Left ventricle myocardium inferior (tissue), 1 donor: ENCODE measurements around the gene CSTPP1. TPM values are rescaled to one million over a fixed set of nuclear protein-coding genes. Genes with fewer than 3 reads are reported as not detected.

Experiments
- DNase-seq: peaks from one replicate; pipeline ENCODE4 v3.0.0-alpha.2; 2020
- H3K27ac ChIP-seq: fragments of 200-600 bp; replicated peaks from 2 replicates; pipeline ENCODE4 v1.8.0; 2021
- H3K27me3 ChIP-seq: fragments of 200-600 bp; 2 replicates; pipeline ENCODE4 v1.8.0; 2021; ENCODE audit warnings: low read depth
- H3K36me3 ChIP-seq: fragments of 200-600 bp; 2 replicates; pipeline ENCODE4 v1.8.0; 2021
- H3K4me1 ChIP-seq: fragments of 200-600 bp; 2 replicates; pipeline ENCODE4 v1.8.0; 2021
- H3K4me3 ChIP-seq: fragments of 200-600 bp; 2 replicates; pipeline ENCODE4 v1.8.0; 2021; ENCODE audit warnings: mild to moderate bottlenecking, moderate library complexity
- H3K9me3 ChIP-seq: fragments of 200-600 bp; replicated peaks from 2 replicates; pipeline ENCODE4 v1.8.0; 2021
- CTCF ChIP-seq: fragments of 200-600 bp; IDR thresholded peaks from 2 replicates; pipeline ENCODE4 v1.8.0; 2021; ENCODE audit warnings: antibody characterized with exemption, mild to moderate bottlenecking, borderline replicate concordance
- intact Hi-C: fragments of 100-400 bp; cut with micrococcal nuclease; formaldehyde crosslinking; loops from one replicate; pipeline ENCODE4 v1.11.0; 2022
- long read RNA-seq: library from polyadenylated mRNA; unstranded; transcript quantifications from one replicate; pipeline ENCODE4 v2.0.0, GENCODE V29; 2021
- total RNA-seq: library from RNA; stranded (reverse); fragmentation: NEBNext Ultra II Directional; extraction: Animal tissue kit (Norgen Biotek cat#: 25700); gene quantifications from one replicate; pipeline ENCODE4 v1.2.1, GENCODE V29; 2021
- donor health status: DM: no; HTN: yes; CAD: no; lungs with severe emphysema.

The CSTPP1 gene, protein sequence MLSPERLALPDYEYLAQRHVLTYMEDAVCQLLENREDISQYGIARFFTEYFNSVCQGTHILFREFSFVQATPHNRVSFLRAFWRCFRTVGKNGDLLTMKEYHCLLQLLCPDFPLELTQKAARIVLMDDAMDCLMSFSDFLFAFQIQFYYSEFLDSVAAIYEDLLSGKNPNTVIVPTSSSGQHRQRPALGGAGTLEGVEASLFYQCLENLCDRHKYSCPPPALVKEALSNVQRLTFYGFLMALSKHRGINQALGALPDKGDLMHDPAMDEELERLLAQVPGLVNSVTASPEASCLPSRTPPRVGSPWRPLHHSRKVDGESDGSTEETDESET
- total RNA-seq = 12.9 TPM
- long read RNA-seq, transcript C11orf49-201 (9 exons, 1,645 nt) = major isoform, 20 of 28 reads
- long read RNA-seq, partial matches to known transcripts = 1 of 28 reads
- long read RNA-seq, other reads (novel, unspliced or antisense) = 1 of 28 reads

DNA sequence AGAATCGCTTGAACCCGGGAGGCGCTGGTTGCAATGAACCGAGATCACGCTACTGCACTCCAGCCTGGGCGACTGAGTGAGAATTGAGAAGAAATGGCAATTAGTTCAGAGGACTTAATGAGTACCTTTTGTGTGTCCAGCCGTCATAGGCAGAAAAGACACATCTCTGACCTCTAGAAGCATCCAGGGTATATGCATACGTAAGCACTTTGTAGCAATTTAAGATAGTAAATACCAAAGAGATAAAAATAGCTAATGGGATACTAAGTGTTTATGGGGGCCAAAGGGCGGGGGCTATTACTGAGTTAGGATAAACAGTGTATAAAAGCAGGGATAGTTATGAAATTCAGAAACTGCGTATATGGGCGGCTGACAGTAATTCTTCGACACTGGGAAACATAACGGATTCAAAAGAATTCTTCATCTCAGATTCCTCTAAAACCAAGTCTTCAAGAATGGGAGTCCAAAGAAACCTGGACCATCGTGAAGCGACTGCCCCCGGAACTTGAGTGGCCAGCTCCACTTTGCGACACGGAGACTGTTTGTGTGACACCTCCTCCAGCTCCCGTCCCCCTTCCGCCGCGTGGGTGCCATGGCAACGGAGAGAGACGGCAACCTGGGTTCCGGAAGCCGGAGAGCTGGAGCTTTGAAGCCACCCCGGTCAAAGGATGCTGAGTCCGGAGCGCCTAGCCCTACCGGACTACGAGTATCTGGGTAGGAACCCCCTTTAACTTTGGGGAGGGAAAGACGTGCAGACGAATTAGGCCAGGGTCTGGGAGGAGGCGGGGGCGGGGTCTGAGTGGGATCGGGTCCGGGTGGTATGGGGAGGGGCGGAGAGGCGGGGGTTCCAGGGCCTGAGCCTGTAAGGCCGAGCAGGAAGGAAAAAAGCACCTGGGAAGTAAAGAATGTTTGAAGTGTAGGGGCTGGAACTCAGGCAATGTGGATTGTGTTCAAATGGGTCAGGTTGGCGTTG lies at the start of gene CSTPP1:
TSS of gene CSTPP1 (plus strand) at position 624 of the 973 bp plus-strand sequence. CDS start at position 669, 45 bp downstream.
- Histone ChIP-seq H3K9me3 (no peaks in the 10 kb centered on the region), H3K4me3 (peak within 1 kb of the TSS; percentile 75), H3K4me1 (peaks cover 17% of the 10 kb centered on the region), H3K27me3 (peaks cover 4% of the 10 kb centered on the region), H3K36me3 (peaks cover 4% of the 10 kb centered on the region), H3K27ac (peak within 1 kb of the TSS; percentile 45)
- no peak for TF ChIP-seq CTCF
- peak; percentile 91 for DNase-seq
- intact Hi-C loops = no loop called here

DNA sequence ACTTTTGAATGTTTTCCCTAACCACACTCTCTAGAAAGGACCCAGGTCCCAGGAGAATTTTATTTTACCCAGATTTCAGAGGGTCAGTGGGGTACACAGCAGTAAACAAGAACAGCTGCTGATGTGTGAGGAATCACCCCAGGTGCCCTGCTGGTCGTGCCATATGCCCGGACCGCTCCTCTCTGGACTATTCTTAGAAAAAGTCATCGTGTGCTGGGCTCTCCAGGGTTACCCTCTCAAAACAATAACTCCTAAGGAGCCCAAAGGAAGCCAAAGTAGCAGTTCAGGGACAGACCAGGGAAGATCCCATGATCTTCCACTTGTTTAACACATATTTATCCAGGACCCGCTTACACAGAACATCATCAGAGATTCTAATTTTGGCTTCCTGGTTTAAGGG lies 47.9 kb upstream of the CSTPP1 start:
- Histone ChIP-seq H3K4me1 (no peaks in the 10 kb centered on the region), H3K9me3 (no peaks in the 10 kb centered on the region), H3K27me3 (no peaks in the 10 kb centered on the region), H3K36me3 (peaks cover 38% of the 10 kb centered on the region), H3K4me3 (no peak overlapping the region), H3K27ac (no peak overlapping the region)
- DNase-seq = no peak
- intact Hi-C loops = loop anchor here (2.0 kb wide), 1 partner anchor 264 kb away; no protein-coding TSS in a partner anchor
- no peak for TF ChIP-seq CTCF

GRCh38 chr11:46889251-46889650 lies 47.3 kb upstream of the CSTPP1 start:
- DNase-seq = no peak
- Histone ChIP-seq H3K36me3 (peaks cover 33% of the 10 kb centered on the region), H3K27me3 (no peaks in the 10 kb centered on the region), H3K4me3 (no peak overlapping the region), H3K9me3 (no peaks in the 10 kb centered on the region), H3K4me1 (no peaks in the 10 kb centered on the region), H3K27ac (no peak overlapping the region)
- TF ChIP-seq CTCF = no peak
- intact Hi-C loops = loop anchor here (2.0 kb wide), 1 partner anchor 264 kb away; no protein-coding TSS in a partner anchor

DNA sequence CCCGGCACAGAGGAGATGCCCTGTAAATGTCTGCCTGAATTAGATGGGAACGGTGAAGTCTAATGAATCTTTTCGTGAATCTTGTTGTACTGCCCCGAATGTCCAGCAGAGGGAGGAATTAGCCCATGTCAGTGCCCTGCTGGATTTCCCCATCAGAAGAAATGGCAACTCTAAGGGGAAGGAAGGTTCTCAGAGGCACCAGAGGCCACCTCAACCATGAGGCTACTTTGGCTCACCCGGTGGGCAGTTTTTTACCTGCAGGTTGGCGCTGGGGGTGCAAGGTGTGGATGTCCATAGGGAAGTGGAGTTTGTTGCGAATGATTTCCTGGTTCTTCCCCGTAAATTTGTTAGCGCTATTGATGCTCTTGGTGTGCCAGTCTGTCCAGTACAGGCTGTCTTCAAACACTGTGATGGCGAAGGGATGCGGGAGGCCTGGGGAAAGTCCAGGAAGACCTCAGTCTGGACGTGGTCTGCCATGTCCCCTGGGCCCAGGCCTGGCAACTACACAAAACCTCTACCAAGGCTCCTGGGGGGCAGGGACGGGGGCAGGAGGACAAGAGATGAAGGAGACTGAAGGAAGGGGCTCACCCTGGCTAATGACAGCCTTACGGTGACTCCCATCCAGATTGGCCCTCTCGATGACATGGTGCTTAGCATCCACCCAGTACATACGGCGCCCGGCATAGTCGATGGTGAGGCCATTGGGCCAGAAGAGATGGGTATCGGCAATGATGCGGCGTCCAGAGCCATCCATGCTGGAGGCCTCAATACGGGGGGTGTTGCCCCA lies 46.7 kb upstream of the CSTPP1 start:
- intact Hi-C loops = loop anchor here (2.0 kb wide), 1 partner anchor 263 kb away; no protein-coding TSS in a partner anchor
- peaks cover 39% of the 10 kb centered on the region for H3K36me3 ChIP-seq
- peak; percentile 19 for DNase-seq

More for the DNA sequence above, 46.7 kb upstream of the CSTPP1 start:
- Histone ChIP-seq H3K9me3 (no peaks in the 10 kb centered on the region), H3K27ac (no peak overlapping the region), H3K4me3 (no peak overlapping the region), H3K4me1 (no peaks in the 10 kb centered on the region), H3K27me3 (no peaks in the 10 kb centered on the region)
- peak; percentile 91 for TF ChIP-seq CTCF
